ENCODE data around the gene MRI1.

The MRI1 gene

GRCh38 chr19:13814550-13814949 lies 50.2 kb downstream of the MRI1 start:
- DNase-seq (ENCODE audit: low spot score): no peak
- TF ChIP-seq CTCF (IDR thresholded peaks at IDR 0.05; ENCODE audit: extremely low read depth, missing control alignments): no peak

- no peak for DNase-seq (ENCODE audit: low spot score)
- TF ChIP-seq CTCF (IDR thresholded peaks at IDR 0.05; ENCODE audit: extremely low read depth, missing control alignments): no peak
Measured at GRCh38 chr19:13817018-13817614, 52.8 kb downstream of the MRI1 start.

- no peak for DNase-seq (ENCODE audit: low spot score)
Measured at GRCh38 chr19:13817615-13818371, 53.5 kb downstream of the MRI1 start.

GRCh38 chr19:13819238-13819637 lies 54.9 kb downstream of the MRI1 start:
- DNase-seq (ENCODE audit: low spot score): no peak
- no peak for TF ChIP-seq CTCF (IDR thresholded peaks at IDR 0.05; ENCODE audit: extremely low read depth, missing control alignments)

More at GRCh38 chr19:13817615-13818371, 53.5 kb downstream of the MRI1 start:
- TF ChIP-seq CTCF (IDR thresholded peaks at IDR 0.05; ENCODE audit: extremely low read depth, missing control alignments): no peak

GRCh38 chr19:13821292-13821691 lies 57.0 kb downstream of the MRI1 start:
- TF ChIP-seq CTCF (IDR thresholded peaks at IDR 0.05; ENCODE audit: extremely low read depth, missing control alignments): no peak
- DNase-seq (ENCODE audit: low spot score): no peak

GRCh38 chr19:13823256-13823655 lies 58.9 kb downstream of the MRI1 start:
- no peak for TF ChIP-seq CTCF (IDR thresholded peaks at IDR 0.05; ENCODE audit: extremely low read depth, missing control alignments)
- DNase-seq (ENCODE audit: low spot score): no peak
